ENCODE results near the gene GNB3. TPM values are rescaled to one million over a fixed set of nuclear protein-coding genes. Genes with fewer than 3 reads are reported as not detected.

Gene GNB3
- 0.24 TPM in 1 of 2 replicates, not detected in the other for total RNA-seq

DNA sequence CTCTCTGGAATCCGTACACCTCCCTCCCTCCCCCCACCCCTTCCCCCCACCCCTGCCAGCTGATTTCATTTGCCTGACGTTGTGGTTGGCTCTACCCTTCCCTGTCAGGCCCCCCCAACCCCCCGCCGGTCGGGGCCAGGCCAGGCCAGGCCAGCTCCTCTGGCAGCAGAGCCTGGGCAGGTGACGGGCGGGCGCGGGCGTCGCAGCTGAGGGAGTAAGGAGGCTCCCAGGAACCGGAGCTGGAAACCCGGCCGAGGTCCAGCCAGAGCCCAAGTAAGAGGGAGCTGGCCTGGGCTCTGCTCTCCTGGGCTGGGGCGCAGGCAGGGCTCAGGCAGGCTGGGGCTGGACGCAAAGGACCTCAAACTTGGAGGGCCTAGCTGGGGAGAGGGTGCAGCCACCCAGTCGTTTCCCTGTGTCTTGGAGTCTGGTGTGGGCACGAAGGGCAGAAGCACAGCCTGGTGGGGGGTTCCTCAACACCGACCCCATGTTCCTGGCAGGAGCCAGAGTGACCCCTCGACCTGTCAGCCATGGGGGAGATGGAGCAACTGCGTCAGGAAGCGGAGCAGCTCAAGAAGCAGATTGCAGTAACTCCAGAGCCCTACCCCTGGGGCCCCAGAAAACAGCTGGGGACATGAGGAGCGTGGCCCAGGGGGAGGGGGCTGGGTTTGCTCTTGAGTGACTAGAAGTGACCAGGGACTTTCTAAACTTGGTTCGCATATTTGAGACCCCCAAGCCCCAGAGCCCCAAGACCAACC lies at the start of gene GNB3:
TSS of gene GNB3 (plus strand) at position 165 of the 755 bp plus-strand sequence. CDS start at position 528, 363 bp downstream.

GRCh38 chr12:6821591-6822425 lies 18.9 kb upstream of the GNB3 start, which contains the start of gene GPR162:
Gene GPR162 (plus strand): TSS chr12:6821821. CDS start chr12:6823899, 2,078 bp downstream.

DNA sequence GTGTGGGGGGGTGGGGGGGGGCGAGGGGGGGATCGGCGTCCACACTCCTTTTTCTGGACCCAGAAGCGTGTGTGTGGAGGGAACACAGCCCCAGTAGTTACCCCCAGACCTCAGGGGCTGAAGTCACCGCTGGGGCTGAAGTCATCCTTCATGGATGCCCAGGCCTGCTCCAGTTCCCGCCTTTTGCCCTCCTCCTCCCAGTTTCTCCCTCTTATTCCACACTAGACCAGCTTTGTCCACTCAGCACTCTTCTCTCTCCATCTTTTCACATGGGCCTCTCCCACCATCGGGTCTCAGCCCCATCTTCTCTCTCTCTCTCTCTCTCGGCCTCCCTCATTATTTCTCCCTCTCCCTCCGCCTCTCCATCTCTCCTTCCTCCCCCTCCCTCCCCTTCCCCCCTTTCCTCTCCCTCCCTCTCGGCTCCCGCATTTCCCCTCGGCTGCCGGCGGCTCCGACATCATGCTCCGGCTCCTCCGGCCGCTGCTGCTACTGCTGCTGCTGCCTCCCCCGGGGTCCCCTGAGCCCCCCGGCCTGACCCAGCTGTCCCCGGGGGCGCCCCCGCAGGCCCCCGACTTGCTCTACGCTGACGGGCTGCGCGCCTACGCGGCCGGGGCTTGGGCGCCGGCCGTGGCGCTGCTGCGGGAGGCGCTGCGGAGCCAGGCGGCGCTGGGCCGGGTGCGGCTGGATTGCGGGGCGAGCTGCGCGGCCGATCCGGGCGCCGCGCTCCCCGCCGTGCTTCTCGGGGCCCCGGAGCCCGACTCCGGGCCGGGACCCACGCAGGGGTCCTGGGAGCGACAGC lies 12.5 kb upstream of the GNB3 start, which contains the start of gene P3H3:
TSS of gene P3H3 (plus strand) at position 426 of the 799 bp plus-strand sequence. CDS start at position 460, 34 bp downstream.

GRCh38 chr12:6851153-6851920 lies 10.6 kb downstream of the GNB3 start, which contains the start of gene CDCA3:
Gene CDCA3 (minus strand): TSS chr12:6851286. CDS start chr12:6850952, 334 bp downstream.

GRCh38 chr12:6851921-6852650 lies 11.4 kb downstream of the GNB3 start, which contains the start of gene USP5:
Gene USP5 (plus strand): TSS chr12:6852150. CDS start chr12:6852180, 30 bp downstream.

GRCh38 chr12:6867413-6868210 lies 26.9 kb downstream of the GNB3 start, which contains the start of gene TPI1:
Gene TPI1 (plus strand): TSS chr12:6867531. CDS start chr12:6867567, 36 bp downstream.

GRCh38 chr12:6873094-6874014 lies 32.6 kb downstream of the GNB3 start, which contains the start of gene SPSB2:
Gene SPSB2 (minus strand): TSS chr12:6873303. CDS start chr12:6872901, 402 bp downstream.

Other genes with a start within 250 kb of the GNB3 start
- gene CHD4, start 233.5 kb upstream of the GNB3 start, total RNA-seq, result 179 and 185 TPM in 2 replicates
- gene LPAR5, start 205.0 kb upstream of the GNB3 start, total RNA-seq, result 2.3 and 3.9 TPM in 2 replicates
- gene ACRBP, start 193.5 kb upstream of the GNB3 start, total RNA-seq, result not detected in 2 replicates
- 14.9 and 28.7 TPM in 2 replicates for gene ING4, start 177.8 kb upstream of the GNB3 start, total RNA-seq
- gene ZNF384, start 151.6 kb upstream of the GNB3 start, total RNA-seq, result 5.8 and 6.4 TPM in 2 replicates
- not detected in 2 replicates for gene PIANP, start 140.1 kb upstream of the GNB3 start, total RNA-seq
- 56.6 and 68.8 TPM in 2 replicates for gene COPS7A, start 116.9 kb upstream of the GNB3 start, total RNA-seq
- gene MLF2, start 87.8 kb upstream of the GNB3 start, total RNA-seq, result 176 and 190 TPM in 2 replicates
- 17.7 and 26.0 TPM in 2 replicates for gene PTMS, start 74.6 kb upstream of the GNB3 start, total RNA-seq
- 0.24 TPM in 1 of 2 replicates, not detected in the other for gene LAG3, start 68.4 kb upstream of the GNB3 start, total RNA-seq
- gene CD4, start 51.4 kb upstream of the GNB3 start, total RNA-seq, result not detected in 2 replicates
- gene GPR162, start 19.1 kb upstream of the GNB3 start, total RNA-seq, result 0.72 TPM in 1 of 2 replicates, not detected in the other
- 22.2 and 39.3 TPM in 2 replicates for gene P3H3, start 12.5 kb upstream of the GNB3 start, total RNA-seq
- under 0.01 and 2.4 TPM in 2 replicates for gene CDCA3, start 10.4 kb downstream of the GNB3 start, total RNA-seq
- gene USP5, start 11.2 kb downstream of the GNB3 start, total RNA-seq, result 61.2 and 83.4 TPM in 2 replicates
- gene TPI1, start 26.6 kb downstream of the GNB3 start, total RNA-seq, result 1,092 and 1,488 TPM in 2 replicates
- gene SPSB2, start 32.4 kb downstream of the GNB3 start, total RNA-seq, result 7.2 and 7.7 TPM in 2 replicates
- 11.3 and 11.7 TPM in 2 replicates for gene LRRC23, start 63.9 kb downstream of the GNB3 start, total RNA-seq
- 6.6 and 31.1 TPM in 2 replicates for gene ENO2, start 73.7 kb downstream of the GNB3 start, total RNA-seq
- gene ATN1, start 87.0 kb downstream of the GNB3 start, total RNA-seq, result 6.3 and 12.8 TPM in 2 replicates
- not detected in 2 replicates for gene RNU7-1, start 102.9 kb downstream of the GNB3 start, total RNA-seq
- gene C12orf57, start 103.1 kb downstream of the GNB3 start, total RNA-seq, result 86.0 and 133 TPM in 2 replicates
- gene PTPN6, start 110.4 kb downstream of the GNB3 start, total RNA-seq, result 8.9 and 13.0 TPM in 2 replicates
- gene PHB2, start 129.7 kb downstream of the GNB3 start, total RNA-seq, result 218 and 285 TPM in 2 replicates
- gene EMG1, start 130.0 kb downstream of the GNB3 start, total RNA-seq, result 68.8 and 101 TPM in 2 replicates
- gene LPCAT3, start 177.6 kb downstream of the GNB3 start, total RNA-seq, result 5.5 and 6.2 TPM in 2 replicates
- 1.1 and 11.6 TPM in 2 replicates for gene C1S, start 219.8 kb downstream of the GNB3 start, total RNA-seq

Measured in tracheal epithelial cell (primary cell).